HG02885 (cell line): ENCODE measurements around the gene FBXW7.

Source experiments
- ATAC-seq: cut with Tn5 transposase; IDR thresholded peaks from one replicate; pipeline ENCODE4 v1.9.1; 2021; ENCODE audit warnings: mild to moderate bottlenecking; ENCODE audit not compliant: unreplicated experiment, poor library complexity

Gene FBXW7

DNA sequence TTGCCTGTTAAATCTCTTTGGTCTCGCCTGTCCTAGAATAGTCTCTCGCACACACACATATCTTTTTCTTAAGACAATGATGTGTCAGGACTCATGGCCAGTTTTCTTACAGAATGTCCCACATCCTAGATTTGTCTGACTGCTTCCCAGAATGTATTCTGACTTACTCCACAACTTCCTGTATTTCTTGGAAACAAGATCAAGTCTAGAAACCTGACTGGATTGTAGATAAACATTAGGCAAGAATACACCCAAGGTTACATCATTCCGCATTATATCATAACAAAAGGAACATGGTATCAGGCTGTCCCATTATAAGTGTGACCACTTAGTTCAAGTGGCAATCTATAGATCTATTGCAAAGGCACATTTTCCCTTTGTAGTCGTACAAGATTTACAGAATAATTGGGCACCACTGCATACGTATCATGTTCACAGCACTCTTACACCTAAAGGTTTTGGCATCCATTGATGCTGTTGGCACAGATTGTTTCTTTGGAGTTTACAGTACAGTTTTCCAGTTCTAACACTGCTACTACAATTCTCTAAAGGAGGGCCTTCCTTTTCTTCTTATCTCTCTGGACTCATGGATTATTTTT lies 56.4 kb downstream of the FBXW7 start:
- ATAC-seq: no peak

GRCh38 chr4:152478461-152479237 lies 57.2 kb downstream of the FBXW7 start:
- no peak for ATAC-seq

- no peak for ATAC-seq
These were observed 59.1 kb downstream of the FBXW7 start for GRCh38 chr4:152476796-152477195.

GRCh38 chr4:152471251-152471792 lies 64.6 kb downstream of the FBXW7 start:
- ATAC-seq: no peak

DNA sequence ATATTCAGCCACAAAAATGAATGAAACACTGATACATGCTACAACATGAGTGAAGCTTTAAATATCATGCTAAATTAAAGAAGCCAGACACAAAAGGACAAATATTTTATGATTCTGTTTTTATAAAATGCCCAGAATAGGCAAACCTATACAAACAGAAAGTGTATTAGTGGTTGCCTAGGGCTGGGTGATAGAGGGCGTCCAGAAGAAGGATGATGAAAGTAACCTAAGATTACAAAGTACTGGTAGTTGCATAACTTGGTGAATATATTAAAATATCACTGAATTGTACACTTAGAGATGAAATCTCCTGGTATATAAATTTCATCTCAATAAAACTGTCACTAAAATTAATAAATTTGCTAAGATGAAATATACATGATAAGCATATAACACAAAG lies 67.5 kb downstream of the FBXW7 start:
- no peak for ATAC-seq

- ATAC-seq: no peak
These were observed 68.8 kb downstream of the FBXW7 start for GRCh38 chr4:152467101-152467500.

DNA sequence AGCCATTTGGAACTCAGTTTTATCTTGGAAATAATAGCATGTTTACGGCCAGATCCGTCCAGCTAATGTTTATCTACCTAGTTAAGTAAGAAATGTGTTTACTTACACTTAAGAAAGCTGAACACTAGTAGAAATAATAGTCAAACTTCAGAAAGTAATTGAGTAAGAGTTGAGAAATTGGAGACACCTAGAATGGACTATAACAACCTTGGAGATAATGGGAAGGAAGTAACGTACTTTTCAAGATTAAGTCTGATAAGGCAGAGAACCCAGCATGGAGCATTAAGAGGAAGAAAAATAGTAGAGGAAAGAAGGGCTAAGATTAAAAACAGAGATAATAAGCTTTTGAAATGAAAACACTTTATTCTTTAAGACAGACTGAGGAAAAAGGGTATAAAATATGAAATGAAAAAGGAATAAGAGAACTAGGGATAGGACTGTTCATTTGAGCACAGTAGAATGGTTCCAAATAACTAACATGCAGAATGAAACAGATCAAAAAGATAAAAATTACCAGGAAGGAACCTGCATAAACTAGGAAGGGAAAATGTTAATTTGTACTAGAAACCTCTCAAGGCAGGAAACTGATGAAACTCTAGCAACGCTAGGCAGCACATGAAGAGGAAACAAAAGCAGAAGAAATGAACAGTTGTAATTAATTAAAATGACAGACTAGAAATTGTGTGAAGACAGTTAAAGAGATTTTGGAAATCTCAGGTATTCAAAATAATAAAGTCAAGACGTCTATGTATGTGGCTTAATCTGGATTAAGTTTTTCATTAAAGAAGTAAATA lies 71.7 kb downstream of the FBXW7 start:
- no peak for ATAC-seq

GRCh38 chr4:152463562-152463961 lies 72.3 kb downstream of the FBXW7 start:
- ATAC-seq: no peak

DNA sequence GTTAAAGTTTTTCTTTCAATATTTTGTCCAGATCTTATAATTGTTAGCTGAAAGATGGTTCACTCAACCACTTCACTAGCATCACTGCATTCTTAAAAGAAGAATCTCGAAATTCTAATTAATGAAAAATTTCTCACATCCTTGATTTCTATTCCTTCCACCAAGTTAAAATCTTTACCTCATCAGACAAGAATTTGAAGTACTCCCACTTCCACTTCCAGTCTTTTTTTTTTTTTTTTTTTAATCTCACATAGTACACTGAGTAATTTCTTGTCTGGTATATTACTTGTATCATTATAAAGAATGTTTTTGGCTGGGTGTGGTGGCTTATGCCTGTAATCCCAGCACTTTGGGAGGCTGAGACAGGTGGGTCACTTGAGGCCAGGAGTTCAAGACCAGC lies 73.2 kb downstream of the FBXW7 start:
- ATAC-seq: no peak

- ATAC-seq: no peak
These were observed 73.8 kb downstream of the FBXW7 start for GRCh38 chr4:152462047-152462446.

DNA sequence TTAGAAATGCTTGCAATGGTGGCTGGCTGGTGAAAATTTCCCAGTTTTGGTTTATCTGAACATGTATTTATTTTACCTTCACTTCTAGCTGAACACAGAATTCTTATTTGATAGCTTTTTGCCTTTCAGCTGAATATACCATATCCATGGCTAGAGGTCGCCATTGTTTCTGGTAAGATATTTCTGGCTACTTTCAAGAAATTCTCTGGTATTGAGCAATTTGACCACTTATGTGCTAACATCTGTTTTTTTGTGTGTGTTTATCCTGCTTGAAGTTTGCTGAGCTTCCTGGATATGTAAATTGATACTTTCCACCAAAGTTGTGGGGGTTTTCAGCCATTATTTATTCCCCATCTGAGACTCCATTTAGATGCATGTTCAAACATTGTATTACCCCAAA lies 75.4 kb downstream of the FBXW7 start:
- no peak for ATAC-seq

GRCh38 chr4:152459326-152459725 lies 76.6 kb downstream of the FBXW7 start:
- ATAC-seq: peak; percentile 41

- ATAC-seq: peak; percentile 58
These were observed 77.0 kb downstream of the FBXW7 start for GRCh38 chr4:152458801-152459302.

DNA sequence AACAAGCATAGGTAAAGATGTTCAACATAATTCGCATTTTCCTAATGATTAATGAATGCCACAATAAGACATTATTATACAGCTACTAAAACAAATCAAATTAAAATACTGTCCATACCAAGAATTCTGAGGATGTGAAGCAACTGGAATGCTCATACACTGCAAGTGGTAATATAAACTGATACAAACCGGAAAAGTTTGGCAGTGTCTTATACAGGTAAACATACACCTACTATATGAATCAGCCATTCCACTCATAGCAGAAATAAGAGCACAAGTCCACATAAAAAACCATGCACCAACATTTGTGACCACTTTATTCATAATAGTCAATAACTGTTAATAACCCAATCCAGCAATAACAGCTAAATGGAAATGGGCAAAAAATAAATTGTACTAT lies 79.3 kb downstream of the FBXW7 start:
- no peak for ATAC-seq

GRCh38 chr4:152455311-152455710 lies 80.6 kb downstream of the FBXW7 start:
- ATAC-seq: no peak

GRCh38 chr4:152454398-152455011 lies 81.4 kb downstream of the FBXW7 start:
- no peak for ATAC-seq

DNA sequence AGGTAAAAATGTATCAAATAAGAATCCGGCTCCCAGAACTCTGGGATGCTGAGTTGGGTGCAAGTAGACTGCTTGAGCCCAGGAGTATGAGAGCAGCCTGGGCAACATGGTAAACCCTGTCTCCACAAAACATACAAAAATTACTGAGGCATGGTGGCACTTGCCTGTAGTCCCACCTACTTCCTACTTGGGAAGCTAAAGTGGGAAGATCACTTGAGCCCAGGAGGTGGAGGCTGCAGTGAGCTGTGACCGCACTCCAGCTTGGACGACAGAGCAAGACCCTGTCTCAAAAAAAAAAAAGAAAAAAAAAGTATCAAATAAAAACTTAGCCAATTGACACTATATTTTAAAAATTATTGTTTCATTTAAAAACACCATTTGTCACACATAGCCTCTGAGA lies 84.4 kb downstream of the FBXW7 start:
- ATAC-seq: no peak

- no peak for ATAC-seq
These were observed 87.0 kb downstream of the FBXW7 start for GRCh38 chr4:152448854-152449253.

- no peak for ATAC-seq
These were observed 87.7 kb downstream of the FBXW7 start for GRCh38 chr4:152448038-152448707.

DNA sequence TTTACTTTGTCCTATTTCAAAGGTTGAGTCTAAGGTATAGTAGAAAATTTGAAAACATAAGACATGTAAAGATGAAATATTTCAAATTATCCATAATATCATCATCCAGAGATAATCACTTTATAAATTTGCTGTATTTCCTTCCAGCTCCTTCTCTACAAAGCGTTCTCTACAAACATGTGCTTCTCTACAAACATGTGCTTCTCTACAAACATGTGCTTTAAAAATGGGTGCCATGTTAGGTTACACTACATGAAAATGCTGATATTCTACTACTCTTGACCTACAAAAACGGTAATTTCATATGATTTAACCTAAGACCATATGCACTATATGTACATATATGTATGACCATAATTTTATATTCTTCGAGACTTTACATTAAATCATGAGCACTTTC lies 92.0 kb downstream of the FBXW7 start:
- ATAC-seq: no peak
